ENCODE measurements around the gene SBNO2. TPM values are rescaled to one million over a fixed set of nuclear protein-coding genes. Genes with fewer than 3 reads are reported as not detected.

The SBNO2 gene
- total RNA-seq, 1 experiment from 2014 or later: 17.4 TPM

GRCh38 chr19:1061987-1062386 lies 112.1 kb downstream of the SBNO2 start:
- DNase-seq (ENCODE audit: low read depth): no peak

GRCh38 chr19:1060689-1061088 lies 113.4 kb downstream of the SBNO2 start:
- no peak for DNase-seq (ENCODE audit: low read depth)

GRCh38 chr19:1058112-1058511 lies 116.0 kb downstream of the SBNO2 start:
- no peak for DNase-seq (ENCODE audit: low read depth)

Other genes with a start within 250 kb of the SBNO2 start
- 0.71 and 3.7 TPM in 2 replicates for gene ARID3A, start 248.2 kb downstream of the SBNO2 start, total RNA-seq (2014; rRNA removed; shearing (Covaris generic))
- gene WDR18, start 189.9 kb downstream of the SBNO2 start, total RNA-seq (2014; rRNA removed; shearing (Covaris generic)): 48.9 and 70.4 TPM in 2 replicates
- not detected in 2 replicates for gene GRIN3B, start 173.8 kb downstream of the SBNO2 start, total RNA-seq (2014; rRNA removed; shearing (Covaris generic))
- 99.9 and 126 TPM in 2 replicates for gene TMEM259, start 153.1 kb downstream of the SBNO2 start, total RNA-seq (2014; rRNA removed; shearing (Covaris generic))
- not detected in 2 replicates for gene RNU6-2, start 152.7 kb downstream of the SBNO2 start, total RNA-seq (2014; rRNA removed; shearing (Covaris generic))
- 259 and 333 TPM in 2 replicates for gene CNN2, start 147.7 kb downstream of the SBNO2 start, total RNA-seq (2014; rRNA removed; shearing (Covaris generic))
- gene ABCA7, start 134.2 kb downstream of the SBNO2 start, total RNA-seq (2014; rRNA removed; shearing (Covaris generic)): 9.3 and 13.5 TPM in 2 replicates
- gene ARHGAP45, start 107.1 kb downstream of the SBNO2 start, total RNA-seq (2014; rRNA removed; shearing (Covaris generic)): 12.7 and 40.8 TPM in 2 replicates
- 145 and 164 TPM in 2 replicates for gene POLR2E, start 78.9 kb downstream of the SBNO2 start, total RNA-seq (2014; rRNA removed; shearing (Covaris generic))
- 684 and 697 TPM in 2 replicates for gene GPX4, start 70.3 kb downstream of the SBNO2 start, total RNA-seq (2014; rRNA removed; shearing (Covaris generic))
- gene STK11, start 31.5 kb upstream of the SBNO2 start, total RNA-seq (2014; rRNA removed; shearing (Covaris generic)): 31.5 and 71.6 TPM in 2 replicates
- 0.44 and 4.4 TPM in 2 replicates for gene CBARP, start 63.7 kb upstream of the SBNO2 start, total RNA-seq (2014; rRNA removed; shearing (Covaris generic))
- gene ATP5F1D, start 67.5 kb upstream of the SBNO2 start, total RNA-seq (2014; rRNA removed; shearing (Covaris generic)): 45.0 and 69.8 TPM in 2 replicates
- 4.5 and 11.0 TPM in 2 replicates for gene MIDN, start 74.3 kb upstream of the SBNO2 start, total RNA-seq (2014; rRNA removed; shearing (Covaris generic))
- 115 and 145 TPM in 2 replicates for gene CIRBP, start 95.1 kb upstream of the SBNO2 start, total RNA-seq (2014; rRNA removed; shearing (Covaris generic))
- 108 and 128 TPM in 2 replicates for gene FAM174C, start 101.3 kb upstream of the SBNO2 start, total RNA-seq (2014; rRNA removed; shearing (Covaris generic))
- gene EFNA2, start 111.6 kb upstream of the SBNO2 start, total RNA-seq (2014; rRNA removed; shearing (Covaris generic)): not detected in 2 replicates
- 119 and 150 TPM in 2 replicates for gene NDUFS7, start 209.6 kb upstream of the SBNO2 start, total RNA-seq (2014; rRNA removed; shearing (Covaris generic))
- gene GAMT, start 227.3 kb upstream of the SBNO2 start, total RNA-seq (2014; rRNA removed; shearing (Covaris generic)): 33.2 and 37.7 TPM in 2 replicates
- gene DAZAP1, start 233.3 kb upstream of the SBNO2 start, total RNA-seq (2014; rRNA removed; shearing (Covaris generic)): 87.7 and 97.6 TPM in 2 replicates